Fibroblast of pulmonary artery (primary cell): Measurements from ENCODE around the gene GABRR3.

Experiments
- DNase-seq: peaks from one replicate; pipeline ENCODE4 v3.0.0-alpha.2; 2010; ENCODE audit warnings: low read depth
- H3K4me3 ChIP-seq: replicated peaks from 2 replicates; pipeline ENCODE4 v1.5.1; 2011; ENCODE audit warnings: low read depth, mild to moderate bottlenecking, control low read depth, low read length, moderate library complexity
- TF ChIP-seq, protein P1 (sequence below): IDR thresholded peaks from 2 replicates; pipeline ENCODE4 v1.5.1; 2011; ENCODE audit warnings: mild to moderate bottlenecking, control low read depth, low read length, inconsistent platforms; ENCODE audit errors: missing control alignments

Gene GABRR3

DNA sequence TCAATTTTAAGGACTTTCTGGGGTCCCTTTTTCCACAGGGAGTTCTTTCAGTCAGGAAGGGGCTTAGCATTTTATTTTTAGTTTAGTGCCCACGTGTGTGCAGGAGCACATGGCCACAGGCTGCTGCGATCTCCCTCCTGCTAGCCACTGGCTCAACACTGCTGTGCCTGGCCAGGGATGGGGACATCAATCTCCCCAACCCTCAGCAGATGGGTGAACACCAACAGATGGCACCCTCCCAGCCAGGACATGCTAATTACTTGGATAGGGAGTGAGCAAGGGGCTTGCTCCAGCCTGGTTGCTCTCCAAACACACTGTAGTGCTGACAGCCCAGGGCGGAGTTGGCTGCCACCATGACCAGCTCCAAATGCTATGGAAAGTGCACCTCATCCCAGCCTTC is 55.5 kb downstream of the GABRR3 start:
- no peak for DNase-seq
- TF ChIP-seq, protein P1, sequence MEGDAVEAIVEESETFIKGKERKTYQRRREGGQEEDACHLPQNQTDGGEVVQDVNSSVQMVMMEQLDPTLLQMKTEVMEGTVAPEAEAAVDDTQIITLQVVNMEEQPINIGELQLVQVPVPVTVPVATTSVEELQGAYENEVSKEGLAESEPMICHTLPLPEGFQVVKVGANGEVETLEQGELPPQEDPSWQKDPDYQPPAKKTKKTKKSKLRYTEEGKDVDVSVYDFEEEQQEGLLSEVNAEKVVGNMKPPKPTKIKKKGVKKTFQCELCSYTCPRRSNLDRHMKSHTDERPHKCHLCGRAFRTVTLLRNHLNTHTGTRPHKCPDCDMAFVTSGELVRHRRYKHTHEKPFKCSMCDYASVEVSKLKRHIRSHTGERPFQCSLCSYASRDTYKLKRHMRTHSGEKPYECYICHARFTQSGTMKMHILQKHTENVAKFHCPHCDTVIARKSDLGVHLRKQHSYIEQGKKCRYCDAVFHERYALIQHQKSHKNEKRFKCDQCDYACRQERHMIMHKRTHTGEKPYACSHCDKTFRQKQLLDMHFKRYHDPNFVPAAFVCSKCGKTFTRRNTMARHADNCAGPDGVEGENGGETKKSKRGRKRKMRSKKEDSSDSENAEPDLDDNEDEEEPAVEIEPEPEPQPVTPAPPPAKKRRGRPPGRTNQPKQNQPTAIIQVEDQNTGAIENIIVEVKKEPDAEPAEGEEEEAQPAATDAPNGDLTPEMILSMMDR: no peak
- H3K4me3 ChIP-seq: no peak overlapping the region

- no peak overlapping the region for H3K4me3 ChIP-seq
- TF ChIP-seq, protein P1: peak; percentile 23
- no peak for DNase-seq
These were observed 59.6 kb downstream of the GABRR3 start for GRCh38 chr3:97975466-97975865.

DNA sequence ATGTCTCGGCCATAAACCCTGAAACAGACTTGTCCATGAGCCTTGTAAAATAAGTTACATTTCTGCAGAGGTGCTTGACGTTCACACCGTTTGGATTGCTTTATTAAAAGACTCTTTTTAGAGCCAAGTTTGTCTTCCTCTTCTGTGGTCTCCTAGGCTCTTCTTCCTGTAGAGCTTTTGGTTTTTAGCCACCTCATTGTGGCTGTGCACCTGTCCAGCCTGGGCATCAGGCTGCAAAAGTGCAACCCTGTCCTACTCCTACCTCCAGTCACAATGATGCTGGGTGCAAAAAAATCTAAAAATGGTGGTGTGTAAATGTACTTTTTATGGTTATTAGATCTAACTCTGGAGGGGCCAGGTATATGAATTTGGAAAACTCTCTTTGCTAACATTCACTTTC is 60.1 kb downstream of the GABRR3 start:
- no peak overlapping the region for H3K4me3 ChIP-seq
- TF ChIP-seq, protein P1: no peak
- DNase-seq: no peak

DNA sequence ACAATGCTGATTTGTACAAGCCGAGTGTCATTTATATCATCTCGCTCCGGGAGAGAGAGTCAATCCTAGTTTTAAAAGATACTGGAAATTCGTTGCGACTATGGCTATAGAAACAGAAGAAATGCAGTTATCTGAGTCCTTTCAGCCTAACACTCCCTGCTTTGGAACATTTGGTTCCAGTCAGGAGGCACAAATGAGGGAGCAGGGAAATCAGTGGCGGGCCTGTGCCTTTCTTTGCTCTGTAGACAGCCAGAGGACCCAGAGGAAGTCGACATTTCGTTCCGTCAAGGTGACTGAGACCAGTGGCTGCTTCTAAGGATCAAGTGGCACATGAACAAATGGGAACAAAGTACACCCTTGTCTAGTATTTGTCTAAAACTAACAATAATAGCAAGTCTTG is 62.1 kb downstream of the GABRR3 start:
- H3K4me3 ChIP-seq: peak overlapping the region; percentile 65
- TF ChIP-seq, protein P1: no peak
- DNase-seq: no peak

- DNase-seq: peak; percentile 66
- H3K4me3 ChIP-seq: peak within 1 kb of the TSS; percentile 65
- TF ChIP-seq, protein P1: no peak
These were observed 63.2 kb downstream of the GABRR3 start, which contains the start of gene RIOX2 for GRCh38 chr3:97971679-97972567. TSS of gene RIOX2 (minus strand) at chr3:97972431. CDS start at chr3:97967593, 4,838 bp downstream.

DNA sequence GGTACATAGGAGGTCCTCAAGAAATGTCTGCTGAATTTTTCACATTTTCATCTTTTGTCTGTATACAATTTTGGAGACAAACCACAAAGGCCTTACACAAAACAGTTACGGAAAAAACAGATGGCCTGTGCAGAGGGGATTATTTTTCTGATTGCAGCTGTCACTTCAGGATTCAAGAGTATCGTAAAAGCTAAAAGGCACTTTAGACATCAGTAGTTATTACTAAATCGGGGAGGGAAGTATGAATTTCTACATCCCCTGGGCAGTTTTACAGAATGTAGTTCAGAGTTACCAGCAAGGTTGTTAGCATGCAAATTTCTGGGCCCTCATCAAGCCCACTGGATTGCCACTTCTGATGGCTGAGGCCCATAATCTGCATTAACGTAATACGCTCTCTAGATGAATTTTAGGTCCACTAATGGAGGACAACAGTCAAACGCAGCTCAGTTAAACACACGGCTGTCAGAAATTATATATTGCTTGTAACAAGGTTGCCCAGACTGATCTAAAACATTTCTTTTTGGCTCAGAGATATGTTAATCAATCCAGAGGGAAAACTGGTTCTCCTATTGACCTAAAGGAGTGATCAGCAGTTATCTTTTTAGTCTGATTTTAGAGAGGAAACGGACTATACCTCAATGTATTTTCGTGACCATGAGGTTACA is 64.0 kb downstream of the GABRR3 start:
- TF ChIP-seq, protein P1: no peak
- H3K4me3 ChIP-seq: peak overlapping the region; percentile 65
- DNase-seq: no peak
